WERI-Rb-1 (cell line): ENCODE measurements around the gene HTR2A.

Experiments used
- DNase-seq: peaks from one replicate; pipeline ENCODE4 v3.0.0-alpha.2; 2020
- H3K27ac ChIP-seq: fragments of 250-450 bp; sonication (Bioruptor Pico); 2 replicates; pipeline ENCODE4 v1.5.1; 2020; ENCODE audit warnings: mild to moderate bottlenecking, moderate library complexity
- H3K27me3 ChIP-seq: fragments of 250-450 bp; sonication (Bioruptor Pico); 2 replicates; pipeline ENCODE4 v1.5.1; 2021; ENCODE audit warnings: mild to moderate bottlenecking, low read depth, moderate library complexity; ENCODE audit not compliant: insufficient read depth, severe bottlenecking
- H3K36me3 ChIP-seq: fragments of 250-450 bp; sonication (Bioruptor Pico); 2 replicates; pipeline ENCODE4 v1.5.1; 2020; ENCODE audit warnings: mild to moderate bottlenecking, moderate library complexity
- H3K4me3 ChIP-seq: 2 replicates; pipeline ENCODE4 v1.5.1; 2011; ENCODE audit warnings: low read depth, mild to moderate bottlenecking, control low read depth, low read length
- H3K9me3 ChIP-seq: fragments of 250-450 bp; sonication (Bioruptor Pico); 2 replicates; pipeline ENCODE4 v1.5.1; 2021; ENCODE audit warnings: mild to moderate bottlenecking, moderate library complexity; ENCODE audit not compliant: severe bottlenecking
- TF ChIP-seq, protein P1 (sequence below): IDR thresholded peaks from 2 replicates; pipeline ENCODE4 v1.5.1; 2011; ENCODE audit warnings: low read depth, mild to moderate bottlenecking, control low read depth, inconsistent platforms, low read length

The HTR2A gene

DNA sequence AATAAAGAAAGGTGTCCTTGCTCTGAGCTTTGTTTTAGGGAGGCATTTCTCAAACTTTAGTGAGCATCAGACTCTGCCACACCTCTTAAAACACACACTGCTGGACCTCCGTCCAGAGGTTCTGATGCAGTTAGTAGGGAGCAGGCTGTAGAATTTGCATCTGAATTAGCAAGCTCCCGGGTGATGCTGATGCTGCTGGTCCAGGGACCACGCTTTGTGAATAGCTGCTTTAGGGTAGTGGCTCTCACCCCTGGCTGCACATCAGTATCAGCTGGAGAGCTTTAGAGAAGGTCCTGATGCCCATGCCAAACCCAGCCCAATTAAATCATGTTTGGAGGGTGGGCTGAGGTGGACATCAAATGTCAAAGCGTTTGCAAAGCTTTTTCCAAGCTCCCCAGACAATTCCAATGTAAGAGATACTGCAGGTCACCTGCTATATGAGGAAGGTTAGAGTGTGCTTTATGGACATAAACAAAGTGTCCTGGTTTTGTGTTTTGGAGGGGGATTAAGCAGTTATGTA lies 3.6 kb downstream of the HTR2A start:
- TF ChIP-seq, protein P1, sequence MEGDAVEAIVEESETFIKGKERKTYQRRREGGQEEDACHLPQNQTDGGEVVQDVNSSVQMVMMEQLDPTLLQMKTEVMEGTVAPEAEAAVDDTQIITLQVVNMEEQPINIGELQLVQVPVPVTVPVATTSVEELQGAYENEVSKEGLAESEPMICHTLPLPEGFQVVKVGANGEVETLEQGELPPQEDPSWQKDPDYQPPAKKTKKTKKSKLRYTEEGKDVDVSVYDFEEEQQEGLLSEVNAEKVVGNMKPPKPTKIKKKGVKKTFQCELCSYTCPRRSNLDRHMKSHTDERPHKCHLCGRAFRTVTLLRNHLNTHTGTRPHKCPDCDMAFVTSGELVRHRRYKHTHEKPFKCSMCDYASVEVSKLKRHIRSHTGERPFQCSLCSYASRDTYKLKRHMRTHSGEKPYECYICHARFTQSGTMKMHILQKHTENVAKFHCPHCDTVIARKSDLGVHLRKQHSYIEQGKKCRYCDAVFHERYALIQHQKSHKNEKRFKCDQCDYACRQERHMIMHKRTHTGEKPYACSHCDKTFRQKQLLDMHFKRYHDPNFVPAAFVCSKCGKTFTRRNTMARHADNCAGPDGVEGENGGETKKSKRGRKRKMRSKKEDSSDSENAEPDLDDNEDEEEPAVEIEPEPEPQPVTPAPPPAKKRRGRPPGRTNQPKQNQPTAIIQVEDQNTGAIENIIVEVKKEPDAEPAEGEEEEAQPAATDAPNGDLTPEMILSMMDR = no peak
- peak overlapping the region; percentile 64 for H3K4me3 ChIP-seq
- DNase-seq = no peak
- H3K9me3 ChIP-seq = no peaks in the 10 kb centered on the region
- no peaks in the 10 kb centered on the region for H3K27me3 ChIP-seq
- no peaks in the 10 kb centered on the region for H3K36me3 ChIP-seq
- no peak overlapping the region for H3K27ac ChIP-seq

DNA sequence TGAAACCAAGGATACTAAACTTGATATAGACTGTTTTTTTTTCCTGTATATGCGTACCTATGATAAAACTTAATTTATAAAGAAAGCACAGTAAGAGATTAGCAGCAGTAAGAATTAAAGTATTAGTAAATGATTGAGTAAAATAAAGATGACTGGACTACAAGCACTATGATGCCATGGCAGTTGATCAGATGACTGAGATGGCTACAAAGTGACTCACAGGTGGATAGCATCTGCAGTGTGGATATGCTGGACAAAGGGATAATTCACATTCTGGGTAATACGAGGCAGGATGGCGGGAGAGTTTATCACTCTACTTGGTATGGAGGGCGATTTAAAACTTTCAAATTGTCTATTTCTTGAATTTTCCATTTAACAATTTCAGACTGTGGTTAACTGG lies 11.8 kb downstream of the HTR2A start:
- Histone ChIP-seq H3K9me3 (no peaks in the 10 kb centered on the region), H3K27ac (no peak overlapping the region), H3K27me3 (no peaks in the 10 kb centered on the region), H3K36me3 (no peaks in the 10 kb centered on the region), H3K4me3 (no peak overlapping the region)
- no peak for DNase-seq
- TF ChIP-seq, protein P1 = no peak

DNA sequence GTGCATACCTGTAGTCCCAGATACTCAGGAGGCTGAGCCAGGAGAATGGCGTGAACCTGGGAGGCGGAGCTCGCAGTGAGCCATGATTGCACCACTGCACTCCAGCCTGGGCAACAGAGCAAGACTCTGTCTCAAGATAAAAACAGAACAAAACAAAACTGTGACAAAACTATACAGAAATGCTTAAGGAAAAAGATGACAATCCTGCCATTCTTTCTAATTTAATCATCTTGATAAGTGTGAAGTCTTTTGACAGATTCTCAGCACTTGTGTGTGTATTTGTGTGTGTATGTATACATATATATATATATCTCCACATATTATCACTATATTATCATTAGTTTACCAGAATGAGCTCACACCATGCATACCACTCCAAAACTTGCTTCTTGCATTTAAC lies 12.3 kb downstream of the HTR2A start:
- Histone ChIP-seq H3K4me3 (no peak overlapping the region), H3K27ac (no peak overlapping the region), H3K36me3 (no peaks in the 10 kb centered on the region), H3K27me3 (no peaks in the 10 kb centered on the region), H3K9me3 (no peaks in the 10 kb centered on the region)
- no peak for DNase-seq
- TF ChIP-seq, protein P1 = no peak

DNA sequence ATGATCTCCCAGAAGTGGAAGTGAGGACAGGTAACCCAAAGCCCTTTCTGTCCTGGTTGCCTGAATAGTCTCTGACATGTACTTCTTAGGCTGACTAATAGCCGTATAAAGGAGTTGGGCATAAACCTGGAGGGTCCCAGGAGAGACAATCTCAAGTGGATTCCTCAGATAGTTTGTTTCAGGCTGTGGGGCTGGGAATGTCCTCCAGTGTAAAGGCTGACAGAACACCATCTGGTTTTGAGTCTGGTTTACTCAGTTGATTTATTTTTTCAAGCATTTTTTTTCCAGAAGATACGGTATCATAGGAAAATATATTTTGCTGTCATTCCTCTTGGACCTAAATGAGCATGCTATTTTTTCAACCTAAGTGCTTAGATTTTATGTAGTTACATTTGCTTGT lies 15.2 kb downstream of the HTR2A start:
- H3K4me3 ChIP-seq = no peak overlapping the region
- H3K27ac ChIP-seq = no peak overlapping the region
- H3K36me3 ChIP-seq = no peaks in the 10 kb centered on the region
- no peaks in the 10 kb centered on the region for H3K9me3 ChIP-seq
- DNase-seq = no peak
- H3K27me3 ChIP-seq = no peaks in the 10 kb centered on the region
- TF ChIP-seq, protein P1 = no peak

DNA sequence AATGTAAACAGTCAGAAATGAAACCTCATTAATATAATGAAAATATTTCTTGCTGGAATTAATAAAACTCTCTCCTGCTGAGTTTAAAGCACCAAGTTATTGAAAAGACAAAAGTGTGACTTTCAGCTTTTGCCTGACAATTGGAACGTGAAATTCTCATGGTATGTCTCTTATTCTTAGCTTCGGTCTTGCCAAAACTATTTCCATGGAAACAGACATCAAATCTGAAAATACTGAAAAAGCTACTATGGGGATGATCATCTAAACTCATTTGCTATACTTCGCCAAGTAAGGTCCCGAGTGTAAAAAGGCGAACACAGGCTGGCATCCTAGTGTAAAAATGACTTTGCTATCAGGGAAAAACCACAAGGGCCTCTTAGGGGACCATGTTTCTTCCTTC lies 22.8 kb downstream of the HTR2A start:
- Histone ChIP-seq H3K4me3 (no peak overlapping the region), H3K27ac (no peak overlapping the region), H3K27me3 (no peaks in the 10 kb centered on the region), H3K9me3 (no peaks in the 10 kb centered on the region), H3K36me3 (no peaks in the 10 kb centered on the region)
- no peak for DNase-seq
- TF ChIP-seq, protein P1 = no peak

DNA sequence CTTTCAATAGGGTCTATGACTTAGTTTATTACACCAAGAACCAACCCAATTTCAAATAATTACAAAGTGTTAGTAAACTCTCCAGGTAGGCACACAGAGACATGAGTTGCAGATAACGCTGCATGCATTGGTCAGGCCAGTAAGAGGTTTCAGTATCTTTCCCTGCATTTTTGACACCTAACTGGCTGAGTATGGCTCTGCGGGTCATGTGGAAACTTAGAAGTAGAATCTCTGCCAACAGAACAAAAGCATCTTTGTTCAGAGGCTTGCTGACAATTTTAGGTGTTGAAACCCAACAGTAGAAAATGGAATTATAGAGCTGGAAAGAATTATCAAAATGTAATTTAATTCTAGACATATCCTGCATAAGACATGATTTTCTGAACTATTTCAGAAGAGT lies 25.3 kb downstream of the HTR2A start:
- H3K27me3 ChIP-seq = no peaks in the 10 kb centered on the region
- no peaks in the 10 kb centered on the region for H3K36me3 ChIP-seq
- no peaks in the 10 kb centered on the region for H3K9me3 ChIP-seq
- H3K27ac ChIP-seq = no peak overlapping the region
- no peak for DNase-seq
- TF ChIP-seq, protein P1 = no peak
- H3K4me3 ChIP-seq = no peak overlapping the region
